AG08396 (cell line): Measurements from ENCODE around the gene PDE6C.

Experiments
- DNase-seq: peaks from one replicate; pipeline ENCODE4 v3.0.0; 2012; ENCODE audit warnings: low spot score, mixed read lengths

PDE6C gene

DNA sequence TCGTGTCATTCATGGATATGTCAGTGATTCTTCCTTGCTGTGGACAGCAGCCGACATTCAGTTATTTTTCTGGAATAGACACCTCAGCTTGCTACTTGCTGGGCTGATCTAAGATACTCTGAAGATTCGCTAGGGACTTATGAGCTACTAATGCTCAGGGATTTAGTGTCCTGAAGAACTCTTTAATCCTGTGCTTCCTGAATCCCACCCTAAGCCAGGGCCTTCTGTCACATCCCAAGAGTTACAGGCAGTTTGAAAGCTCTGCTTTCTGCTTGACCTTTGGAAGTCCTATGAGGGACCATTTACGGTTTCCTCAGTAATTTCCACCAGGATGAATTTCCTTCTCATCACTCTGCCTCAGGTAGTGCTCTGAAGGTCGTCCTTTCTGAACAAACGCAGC lies at the start of gene PDE6C:
PDE6C (plus strand) TSS at position 227 of the 400 bp plus-strand sequence. CDS start 189 bp downstream, outside the sequence.
- DNase-seq: no peak

GRCh38 chr10:93565446-93565845 lies 46.9 kb upstream of the PDE6C start:
- DNase-seq: no peak

GRCh38 chr10:93566435-93567276 lies 45.7 kb upstream of the PDE6C start, which contains the start of gene FFAR4:
FFAR4 (plus strand) TSS chr10:93566665; CDS start chr10:93566721, 56 bp downstream.
- DNase-seq: no peak

DNA sequence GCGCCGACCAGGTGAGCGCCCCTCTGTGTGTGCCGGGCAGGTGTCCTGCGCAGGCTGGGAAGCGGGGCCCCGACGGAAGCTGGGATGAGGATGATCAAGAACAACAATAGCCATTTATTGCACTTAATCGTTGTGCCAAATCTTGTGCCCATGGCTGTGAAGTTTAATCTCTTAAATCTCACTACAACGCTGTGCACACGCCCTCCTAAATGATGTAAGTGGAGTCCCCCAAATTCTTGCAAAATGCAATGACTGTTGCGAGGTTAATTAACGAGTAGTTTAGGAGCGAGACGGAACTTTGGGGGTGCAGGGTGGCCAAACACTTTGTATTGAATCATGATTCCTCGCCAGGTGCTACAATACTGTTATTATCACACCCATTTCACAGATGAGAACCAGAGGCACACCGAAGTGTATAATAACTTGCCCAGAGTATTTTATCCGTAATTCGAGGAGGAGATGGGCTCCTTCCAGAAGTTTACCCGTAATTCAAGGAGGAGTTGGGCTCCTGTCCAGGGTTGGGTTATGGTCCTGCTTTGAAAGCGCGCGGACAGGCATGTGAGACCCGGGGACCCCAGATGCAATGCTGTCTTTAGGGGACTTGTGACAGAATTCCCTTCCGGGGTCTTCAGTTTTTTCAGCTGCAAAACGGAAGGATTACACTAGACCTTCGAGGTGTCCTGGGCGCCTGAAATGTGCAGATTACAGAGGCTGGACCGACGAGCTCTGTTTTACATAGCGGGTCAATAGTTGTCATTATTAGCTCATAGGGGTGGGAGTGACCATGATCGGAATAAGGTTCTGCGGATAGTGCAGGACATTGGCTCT lies 44.8 kb upstream of the PDE6C start:
- no peak for DNase-seq

DNA sequence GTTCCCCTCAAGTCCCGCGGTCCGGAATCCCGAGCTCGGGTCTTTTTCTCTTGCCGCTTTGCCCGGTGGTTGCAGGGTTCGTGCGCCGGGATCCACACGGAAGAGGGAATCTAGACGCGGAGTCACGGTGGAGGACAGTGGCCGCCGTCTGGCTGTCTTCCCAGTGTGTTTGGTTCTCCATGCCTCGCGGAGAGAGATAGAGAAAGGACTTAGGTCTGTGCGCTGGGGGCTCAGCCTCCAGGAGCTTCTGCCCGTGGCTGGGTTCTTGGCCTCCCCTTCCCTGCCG lies 44.3 kb upstream of the PDE6C start:
- no peak for DNase-seq

DNA sequence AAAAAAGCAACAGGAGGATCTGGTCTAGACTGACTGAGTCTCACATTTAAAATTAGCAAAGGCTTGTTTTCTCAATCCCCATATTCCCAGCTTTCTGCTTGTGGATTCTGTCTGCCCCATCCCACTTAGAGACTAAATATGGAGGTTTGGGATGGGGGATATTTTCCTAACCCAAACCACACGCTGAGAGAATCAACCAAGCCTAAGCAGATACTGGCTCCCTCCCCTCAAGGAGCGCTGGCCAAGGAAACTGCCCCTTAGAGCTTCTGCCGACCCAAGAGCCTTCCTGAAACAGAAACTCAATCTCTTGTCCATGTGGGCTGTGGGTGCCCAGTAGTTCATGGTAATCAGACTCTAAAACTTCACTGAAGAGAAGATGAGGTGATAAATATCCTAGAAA lies 42.0 kb upstream of the PDE6C start:
- DNase-seq: no peak

- no peak for DNase-seq
Observed at GRCh38 chr10:93572606-93573005, 39.7 kb upstream of the PDE6C start.

DNA sequence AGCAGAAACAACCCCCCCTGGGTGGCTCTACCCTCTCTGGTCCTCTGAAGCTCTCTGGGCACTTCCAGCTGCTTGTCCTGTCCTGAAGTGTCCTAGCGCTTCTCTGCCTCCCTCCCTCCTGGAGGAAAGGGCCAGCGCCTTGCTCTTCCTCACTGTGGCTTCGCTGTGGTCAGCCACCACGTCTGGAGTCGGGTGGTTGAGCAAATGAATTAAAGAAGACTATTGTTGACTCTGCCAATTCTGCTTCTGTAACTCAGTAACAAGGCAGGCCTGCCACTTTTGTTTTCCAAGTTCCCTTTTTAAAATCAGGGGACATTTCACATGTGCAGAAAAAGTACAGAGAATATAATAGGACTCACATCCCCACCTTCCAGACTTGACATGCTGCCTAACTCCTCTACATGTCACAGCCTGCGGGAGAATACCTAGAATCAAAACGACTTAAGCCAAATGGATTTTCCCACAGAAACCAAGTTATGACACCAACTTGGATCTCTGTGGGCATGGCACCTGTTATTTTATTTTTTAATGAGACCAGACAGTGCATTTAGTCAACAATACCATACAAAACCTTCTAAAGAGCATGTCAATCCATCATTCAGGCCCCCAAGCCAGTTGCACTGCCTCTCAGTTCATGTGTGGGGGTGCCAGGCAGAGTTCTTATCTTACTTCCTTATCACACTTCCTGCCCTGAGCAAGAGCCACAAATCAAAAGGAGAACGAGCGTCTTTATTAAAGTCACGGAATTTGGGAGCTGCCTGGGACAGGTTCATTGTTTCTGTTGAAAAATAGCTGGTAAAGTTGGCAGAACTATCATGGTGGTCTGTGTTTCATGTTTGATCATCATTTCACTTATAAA lies 39.1 kb upstream of the PDE6C start:
- no peak for DNase-seq

DNA sequence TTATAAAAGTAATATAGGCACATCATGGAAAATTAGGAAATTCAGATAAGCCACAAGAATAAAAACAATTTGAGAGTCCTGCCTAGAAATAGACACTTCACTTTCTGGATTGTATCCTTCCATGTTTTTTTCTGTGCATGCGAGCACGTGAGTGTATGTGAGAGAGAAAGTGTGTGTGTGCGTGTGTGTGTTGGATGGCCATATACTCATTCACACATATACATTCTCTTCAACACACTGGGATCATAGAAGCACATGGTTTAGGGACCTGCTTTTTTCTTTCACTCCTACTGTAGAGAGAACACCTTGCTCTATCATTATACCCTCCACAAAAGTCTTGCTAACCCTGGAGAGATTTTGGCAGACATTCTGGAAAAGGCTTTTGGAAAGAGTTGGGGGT lies 38.4 kb upstream of the PDE6C start:
- DNase-seq: no peak

GRCh38 chr10:93576888-93577287 lies 35.4 kb upstream of the PDE6C start:
- DNase-seq: no peak

DNA sequence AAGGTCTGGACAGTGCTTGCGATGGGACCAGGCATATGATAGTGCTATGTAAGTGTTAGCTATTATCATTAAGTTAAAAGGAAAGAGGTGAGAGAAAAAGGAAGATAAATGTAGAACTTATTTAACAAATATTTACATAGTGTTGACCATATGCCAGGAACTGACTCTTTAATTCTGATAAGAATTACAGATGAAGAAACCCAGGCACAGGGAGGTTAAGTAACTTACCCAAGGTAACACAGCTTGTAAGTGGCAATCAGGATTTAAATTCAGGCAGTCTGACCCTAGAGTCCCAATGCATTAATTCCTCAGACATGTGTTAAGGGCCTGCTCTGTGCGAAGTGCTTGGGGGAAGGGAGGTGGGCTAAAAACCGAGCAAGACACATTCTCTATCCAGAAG lies 34.8 kb upstream of the PDE6C start:
- DNase-seq: no peak

GRCh38 chr10:93579089-93579488 lies 33.2 kb upstream of the PDE6C start:
- no peak for DNase-seq

GRCh38 chr10:93579985-93580711 lies 32.2 kb upstream of the PDE6C start:
- no peak for DNase-seq

DNA sequence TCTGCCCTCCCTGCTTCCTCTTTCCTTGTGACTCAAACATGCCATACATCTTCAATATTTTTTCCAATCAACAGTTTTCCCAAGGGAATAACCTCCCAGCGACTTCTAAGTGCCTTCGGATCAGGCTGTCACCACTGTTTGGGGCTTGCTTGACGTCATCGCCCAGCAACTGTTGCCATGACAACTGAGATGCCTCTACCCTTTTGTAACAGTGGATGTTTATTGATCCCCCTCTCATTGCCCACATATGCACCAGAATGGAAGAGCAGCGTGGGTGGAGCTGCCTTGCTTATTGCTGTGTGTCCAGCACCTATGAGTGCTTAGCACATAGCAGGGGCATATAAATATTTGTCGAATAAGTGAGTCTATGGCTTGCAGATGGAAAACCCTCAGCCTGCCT lies 31.5 kb upstream of the PDE6C start:
- no peak for DNase-seq

- no peak for DNase-seq
Observed at GRCh38 chr10:93584445-93584844, 27.9 kb upstream of the PDE6C start.

- no peak for DNase-seq
Observed at GRCh38 chr10:93589648-93590562, 22.4 kb upstream of the PDE6C start.

- no peak for DNase-seq
Observed at GRCh38 chr10:93590638-93591037, 21.7 kb upstream of the PDE6C start.

DNA sequence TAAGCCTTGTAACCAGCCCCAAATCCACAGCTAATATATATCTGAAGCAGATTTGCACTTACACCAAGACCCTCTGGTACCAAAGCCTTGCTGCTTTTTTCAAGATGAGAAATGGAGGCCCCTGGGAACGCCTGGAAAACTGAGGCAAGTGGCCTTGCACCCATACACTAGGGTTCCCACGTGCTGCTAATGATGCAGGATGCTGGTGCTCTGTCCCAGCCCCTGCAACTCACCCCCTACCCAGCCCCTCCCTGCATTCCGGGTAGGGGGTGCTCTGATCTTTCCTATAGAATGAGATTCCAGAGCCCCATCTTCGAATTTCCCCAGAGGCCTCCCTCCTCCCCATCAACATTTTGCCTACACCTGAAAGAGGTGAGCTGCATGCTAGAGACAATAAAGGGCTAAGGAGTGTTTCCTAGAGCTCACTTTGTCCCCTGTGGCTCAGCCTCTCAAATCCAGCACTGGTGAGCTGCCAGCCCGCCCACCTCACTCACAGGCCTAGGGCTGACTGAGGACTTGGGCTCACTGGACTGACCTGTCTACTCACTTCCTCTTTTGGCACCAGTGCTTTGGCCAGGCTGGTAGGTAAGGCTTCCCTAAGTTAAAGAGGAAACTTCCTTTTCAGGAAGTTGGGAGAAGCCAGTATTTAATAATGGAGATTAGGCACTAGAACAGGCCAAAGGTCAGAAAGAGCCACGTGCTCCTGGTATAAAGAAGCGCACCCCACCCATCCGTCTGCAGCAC lies 21.1 kb upstream of the PDE6C start:
- DNase-seq: no peak

GRCh38 chr10:93593254-93593653 lies 19.1 kb upstream of the PDE6C start:
- DNase-seq: no peak

GRCh38 chr10:93593749-93594148 lies 18.6 kb upstream of the PDE6C start:
- no peak for DNase-seq
